Effector memory CD4-positive, alpha-beta T cell (primary cell): ENCODE measurements around the gene SFRP5.
A peak's percentile ranks its signal among the peaks of the same experiment; 100 is the strongest.

Experiments
- DNase-seq, 3 donors: peaks; one replicate each; pipeline ENCODE4 v3.0.0-alpha.2; 2020
- H3K27ac ChIP-seq: 2 replicates; pipeline ENCODE4 v1.7.0; 2013; ENCODE audit warnings: mild to moderate bottlenecking, low read length, moderate library complexity; ENCODE audit not compliant: insufficient read depth, poor library complexity, severe bottlenecking
- H3K27me3 ChIP-seq: replicated peaks from 2 replicates; pipeline ENCODE4 v1.7.0; 2013; ENCODE audit warnings: mild to moderate bottlenecking, low read length; ENCODE audit not compliant: insufficient read depth, control insufficient read depth, poor library complexity, severe bottlenecking
- H3K36me3 ChIP-seq: 2 replicates; pipeline ENCODE4 v1.7.0; 2013; ENCODE audit warnings: mild to moderate bottlenecking, low read length, moderate library complexity; ENCODE audit not compliant: control insufficient read depth, insufficient read depth
- H3K4me1 ChIP-seq: 2 replicates; pipeline ENCODE4 v1.7.0; 2013; ENCODE audit warnings: low read length, mild to moderate bottlenecking; ENCODE audit not compliant: control insufficient read depth, insufficient read depth, poor library complexity, severe bottlenecking
- H3K4me3 ChIP-seq: 2 replicates; pipeline ENCODE4 v1.7.0; 2013; ENCODE audit warnings: low read length, low read depth, mild to moderate bottlenecking; ENCODE audit not compliant: insufficient read depth, poor library complexity, severe bottlenecking
- H3K9me3 ChIP-seq: 2 replicates; pipeline ENCODE4 v1.7.0; 2013; ENCODE audit warnings: mild to moderate bottlenecking, low read length, moderate library complexity; ENCODE audit not compliant: control insufficient read depth

SFRP5 gene

DNA sequence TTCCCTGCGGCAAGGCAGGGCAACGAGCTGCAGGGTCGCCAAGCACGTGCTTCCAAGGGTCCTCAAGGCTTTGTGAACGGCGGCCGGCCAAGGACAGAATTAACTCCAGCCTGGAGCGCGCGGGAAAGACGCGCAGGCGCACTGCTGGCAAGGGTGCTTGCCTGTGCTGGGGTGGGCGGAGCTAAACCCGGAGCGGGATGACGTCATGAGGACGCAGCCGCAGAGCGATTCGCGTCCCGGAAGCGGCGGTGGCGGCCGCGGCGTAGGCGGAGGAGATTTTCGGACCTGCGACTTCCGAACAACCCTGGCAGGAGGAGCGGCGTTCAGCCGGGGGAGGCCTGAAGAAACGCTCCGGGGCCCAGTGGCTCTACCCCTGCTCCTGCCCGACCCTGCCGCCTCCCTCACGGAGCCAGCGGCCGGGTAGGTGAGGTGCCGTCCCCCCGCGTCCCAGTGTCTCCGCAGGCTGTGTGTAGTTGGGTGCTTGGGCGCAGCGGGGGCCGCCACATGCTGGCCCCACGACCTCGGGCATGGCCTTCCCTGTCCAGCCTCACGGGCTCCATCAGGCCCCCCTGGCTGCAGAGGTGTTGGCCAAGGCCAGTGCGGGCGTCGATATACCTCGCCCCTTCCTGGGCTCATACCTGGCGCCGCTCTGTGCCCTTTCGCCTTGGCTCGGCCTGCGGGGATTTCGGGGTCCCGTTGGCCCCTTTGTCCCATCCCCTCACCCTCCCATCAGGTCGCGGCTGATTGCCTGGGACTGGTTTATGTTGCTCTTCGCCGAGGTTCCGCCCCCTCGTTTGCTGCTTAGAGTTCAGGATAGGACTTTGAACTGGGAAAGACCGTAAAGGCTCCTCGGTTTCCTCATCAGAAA lies 34.7 kb downstream of the SFRP5 start, which contains the start of gene ZFYVE27:
TSS of gene ZFYVE27 (plus strand) at position 227 of the 868 bp plus-strand sequence. CDS start 1,350 bp downstream, outside the sequence.
- H3K9me3 ChIP-seq, result no peaks in the 10 kb centered on the region
- peak; percentile 89 to 93 (median 92) for DNase-seq
- no peaks in the 10 kb centered on the region for H3K27me3 ChIP-seq
- peaks cover 14% of the 10 kb centered on the region for H3K4me1 ChIP-seq
- peak within 1 kb of the TSS; percentile 88 for H3K4me3 ChIP-seq
- H3K27ac ChIP-seq, result peak within 1 kb of the TSS; percentile 83
- H3K36me3 ChIP-seq, result peaks cover 6% of the 10 kb centered on the region

DNA sequence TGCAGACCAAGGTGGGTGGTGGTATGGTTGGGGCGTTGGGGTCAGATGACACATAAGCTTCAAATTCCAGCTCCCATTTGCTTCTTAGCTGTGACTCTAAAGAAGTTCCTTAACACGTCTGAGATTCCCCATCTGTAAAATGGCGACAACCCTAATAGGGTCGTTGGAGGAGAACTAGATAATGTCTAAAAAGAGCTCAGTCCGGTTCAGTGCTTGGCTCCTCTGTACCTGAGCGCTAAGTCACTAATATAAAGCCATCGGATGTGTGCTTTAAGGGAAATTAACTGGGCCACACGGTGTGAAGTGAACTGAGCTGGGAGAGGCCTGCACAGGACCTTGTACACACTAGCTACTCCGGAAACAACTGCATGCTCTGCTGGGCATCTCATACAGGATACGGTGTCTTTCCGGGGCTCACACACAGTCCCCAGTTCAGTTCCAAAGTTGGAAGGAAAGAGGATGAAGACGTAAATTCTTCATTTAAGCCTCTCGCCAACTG lies 35.3 kb downstream of the SFRP5 start:
- Histone ChIP-seq H3K27ac (peak overlapping the region; percentile 83), H3K27me3 (no peaks in the 10 kb centered on the region), H3K4me1 (peaks cover 14% of the 10 kb centered on the region), H3K9me3 (no peaks in the 10 kb centered on the region), H3K4me3 (peak overlapping the region; percentile 88), H3K36me3 (peaks cover 6% of the 10 kb centered on the region)
- no peak for DNase-seq

GRCh38 chr10:97734021-97734420 lies 37.8 kb downstream of the SFRP5 start:
- Histone ChIP-seq H3K9me3 (no peaks in the 10 kb centered on the region), H3K4me3 (no peak overlapping the region), H3K36me3 (no peaks in the 10 kb centered on the region), H3K4me1 (peaks cover 14% of the 10 kb centered on the region), H3K27ac (no peak overlapping the region), H3K27me3 (no peaks in the 10 kb centered on the region)
- no peak for DNase-seq

GRCh38 chr10:97733256-97733655 lies 38.5 kb downstream of the SFRP5 start:
- Histone ChIP-seq H3K4me3 (no peak overlapping the region), H3K27me3 (no peaks in the 10 kb centered on the region), H3K27ac (no peak overlapping the region), H3K9me3 (no peaks in the 10 kb centered on the region), H3K36me3 (no peaks in the 10 kb centered on the region), H3K4me1 (peaks cover 8% of the 10 kb centered on the region)
- no peak for DNase-seq

- Histone ChIP-seq H3K36me3 (no peaks in the 10 kb centered on the region), H3K9me3 (no peaks in the 10 kb centered on the region), H3K4me1 (no peaks in the 10 kb centered on the region), H3K4me3 (no peak overlapping the region), H3K27me3 (no peaks in the 10 kb centered on the region), H3K27ac (no peak overlapping the region)
- DNase-seq, result no peak
Measured at GRCh38 chr10:97732052-97732359, 39.8 kb downstream of the SFRP5 start.

DNA sequence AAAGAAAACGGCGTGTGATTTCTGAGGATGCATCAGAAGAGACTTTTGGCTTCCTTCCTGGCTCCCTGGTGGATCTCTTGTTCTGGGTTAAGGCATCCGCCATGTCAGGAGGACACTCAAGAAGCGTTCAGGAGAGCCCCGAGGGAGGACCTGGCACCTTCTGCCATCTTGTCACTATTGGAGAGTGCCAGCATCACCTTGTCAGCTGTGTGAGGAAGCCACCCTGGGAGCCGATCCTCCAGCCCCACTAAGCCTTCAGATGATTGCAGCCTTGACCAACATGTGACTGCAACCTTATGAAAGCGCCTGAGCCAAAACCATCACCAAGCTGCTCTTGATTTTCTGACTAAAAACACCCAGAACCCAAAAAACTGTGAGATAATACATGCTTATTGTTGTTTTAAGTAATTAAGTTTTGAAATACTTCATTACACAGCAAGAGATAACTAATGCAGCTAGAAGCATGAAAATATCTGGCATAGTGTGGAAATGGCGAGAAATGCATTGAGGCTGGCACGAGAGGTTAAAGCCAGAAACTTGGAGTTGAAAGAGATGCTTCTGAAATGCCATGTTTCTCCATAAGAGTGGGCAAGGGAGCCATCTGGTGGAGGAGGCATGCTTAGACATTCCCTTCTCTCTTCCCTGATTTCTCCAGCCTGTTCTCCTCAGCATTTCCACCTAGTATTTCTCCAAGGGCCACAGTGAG lies 40.3 kb downstream of the SFRP5 start:
- Histone ChIP-seq H3K27ac (no peak overlapping the region), H3K9me3 (no peaks in the 10 kb centered on the region), H3K36me3 (no peaks in the 10 kb centered on the region), H3K27me3 (no peaks in the 10 kb centered on the region), H3K4me1 (no peaks in the 10 kb centered on the region), H3K4me3 (no peak overlapping the region)
- DNase-seq, result peak; percentile 20 to 56 (median 33)

- Histone ChIP-seq H3K4me1 (no peaks in the 10 kb centered on the region), H3K27ac (no peak overlapping the region), H3K27me3 (no peaks in the 10 kb centered on the region), H3K9me3 (no peaks in the 10 kb centered on the region), H3K4me3 (no peak overlapping the region), H3K36me3 (no peaks in the 10 kb centered on the region)
- DNase-seq, result no peak
Measured at GRCh38 chr10:97729014-97729413, 42.8 kb downstream of the SFRP5 start.

DNA sequence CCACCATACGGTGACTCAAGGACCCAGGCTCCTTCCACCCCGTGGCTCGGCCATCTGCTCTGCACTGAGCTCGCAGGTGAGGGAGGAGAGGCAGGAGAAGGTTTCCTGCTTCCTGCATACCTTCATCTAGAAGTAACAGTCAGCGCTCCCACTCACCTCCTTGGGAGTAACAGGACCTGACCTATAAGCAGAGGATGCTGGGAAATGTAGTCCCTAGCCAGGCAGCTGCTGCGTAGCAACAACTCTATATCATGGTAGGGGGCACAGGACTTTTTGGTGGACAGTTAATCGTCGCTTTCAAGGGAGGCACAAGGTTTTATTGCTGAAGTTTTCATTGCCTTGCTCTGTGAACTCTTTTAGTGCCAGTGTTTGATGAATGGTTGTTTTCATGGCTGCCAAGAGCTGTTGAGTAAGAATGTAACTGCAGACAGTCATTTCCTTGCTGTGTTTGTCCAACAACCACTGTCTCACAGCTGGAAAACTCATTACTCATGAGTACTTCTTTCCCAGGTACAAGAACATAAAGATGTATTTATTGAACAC lies 45.1 kb downstream of the SFRP5 start:
- H3K27me3 ChIP-seq, result no peaks in the 10 kb centered on the region
- H3K4me1 ChIP-seq, result no peaks in the 10 kb centered on the region
- no peak overlapping the region for H3K4me3 ChIP-seq
- DNase-seq, result no peak
- no peaks in the 10 kb centered on the region for H3K36me3 ChIP-seq
- no peak overlapping the region for H3K27ac ChIP-seq
- no peaks in the 10 kb centered on the region for H3K9me3 ChIP-seq

GRCh38 chr10:97724341-97724941 lies 47.4 kb downstream of the SFRP5 start:
- no peak for DNase-seq
- H3K27ac ChIP-seq, result no peak overlapping the region

More at GRCh38 chr10:97724341-97724941, 47.4 kb downstream of the SFRP5 start:
- Histone ChIP-seq H3K27me3 (no peaks in the 10 kb centered on the region), H3K9me3 (no peaks in the 10 kb centered on the region), H3K4me3 (no peak overlapping the region), H3K4me1 (no peaks in the 10 kb centered on the region), H3K36me3 (no peaks in the 10 kb centered on the region)
